ENCODE measurements around the gene SPTBN1.

SPTBN1 gene

GRCh38 chr2:54653572-54654204 lies 197.6 kb downstream of the SPTBN1 start:
- no peaks in the 10 kb centered on the region for H3K9me3 Mint-ChIP-seq
- H3K36me3 Mint-ChIP-seq = peaks cover 80% of the 10 kb centered on the region
- no peak overlapping the region for H3K4me3 Mint-ChIP-seq
- peaks cover 22% of the 10 kb centered on the region for H3K4me1 Mint-ChIP-seq
- no peak for DNase-seq (ENCODE audit: low spot score in 2 of 2)
- no peak for ATAC-seq
- H3K27ac Mint-ChIP-seq = no peak overlapping the region

GRCh38 chr2:54655046-54655809 lies 199.1 kb downstream of the SPTBN1 start:
- Mint-ChIP-seq H3K27ac (no peak overlapping the region), H3K36me3 (peaks cover 80% of the 10 kb centered on the region), H3K4me3 (no peak overlapping the region), H3K9me3 (no peaks in the 10 kb centered on the region), H3K4me1 (peaks cover 24% of the 10 kb centered on the region)
- DNase-seq (ENCODE audit: low spot score in 2 of 2) = no peak
- ATAC-seq = no peak

GRCh38 chr2:54656863-54657262 lies 200.7 kb downstream of the SPTBN1 start:
- Mint-ChIP-seq H3K4me3 (no peak overlapping the region), H3K4me1 (peaks cover 24% of the 10 kb centered on the region), H3K27ac (no peak overlapping the region), H3K36me3 (peaks cover 88% of the 10 kb centered on the region), H3K9me3 (no peaks in the 10 kb centered on the region)
- ATAC-seq (no peak), DNase-seq (ENCODE audit: low spot score in 2 of 2) (no peak)

- peak in 1 of 2 donors; percentile 67 for DNase-seq (ENCODE audit: low spot score in 2 of 2)
- peak overlapping the region; percentile 52 for H3K27ac Mint-ChIP-seq
- no peak for ATAC-seq
- no peak overlapping the region for H3K4me3 Mint-ChIP-seq
- no peaks in the 10 kb centered on the region for H3K9me3 Mint-ChIP-seq
- H3K4me1 Mint-ChIP-seq = peaks cover 18% of the 10 kb centered on the region
- H3K36me3 Mint-ChIP-seq = peaks cover 88% of the 10 kb centered on the region
These were observed 201.5 kb downstream of the SPTBN1 start for GRCh38 chr2:54657664-54658083.

GRCh38 chr2:54658564-54659071 lies 202.5 kb downstream of the SPTBN1 start:
- Mint-ChIP-seq H3K4me1 (peaks cover 14% of the 10 kb centered on the region), H3K27ac (peak overlapping the region; percentile 52), H3K36me3 (peaks cover 88% of the 10 kb centered on the region), H3K4me3 (no peak overlapping the region), H3K9me3 (no peaks in the 10 kb centered on the region)
- peak; percentile 95 for ATAC-seq
- DNase-seq (ENCODE audit: low spot score in 2 of 2) = no peak

- H3K9me3 Mint-ChIP-seq = no peaks in the 10 kb centered on the region
- DNase-seq (ENCODE audit: low spot score in 2 of 2) (no peak), ATAC-seq (no peak)
- peaks cover 86% of the 10 kb centered on the region for H3K36me3 Mint-ChIP-seq
- peaks cover 14% of the 10 kb centered on the region for H3K4me1 Mint-ChIP-seq
- no peak overlapping the region for H3K4me3 Mint-ChIP-seq
- no peak overlapping the region for H3K27ac Mint-ChIP-seq
These were observed 203.4 kb downstream of the SPTBN1 start for GRCh38 chr2:54659527-54659926.

- Mint-ChIP-seq H3K9me3 (no peaks in the 10 kb centered on the region), H3K36me3 (peaks cover 79% of the 10 kb centered on the region), H3K27ac (no peak overlapping the region), H3K4me1 (peaks cover 20% of the 10 kb centered on the region), H3K4me3 (no peak overlapping the region)
- DNase-seq (ENCODE audit: low spot score in 2 of 2) (no peak), ATAC-seq (no peak)
These were observed 204.6 kb downstream of the SPTBN1 start for GRCh38 chr2:54660752-54661151.

GRCh38 chr2:54663424-54664030 lies 207.4 kb downstream of the SPTBN1 start:
- H3K27ac Mint-ChIP-seq = no peak overlapping the region

GRCh38 chr2:54664238-54664786 lies 208.2 kb downstream of the SPTBN1 start:
- Mint-ChIP-seq H3K36me3 (peaks cover 91% of the 10 kb centered on the region), H3K4me3 (no peak overlapping the region), H3K4me1 (peaks cover 6% of the 10 kb centered on the region), H3K9me3 (no peaks in the 10 kb centered on the region), H3K27ac (no peak overlapping the region)
- DNase-seq (ENCODE audit: low spot score in 2 of 2) (no peak), ATAC-seq (no peak)

More at GRCh38 chr2:54663424-54664030, 207.4 kb downstream of the SPTBN1 start:
- DNase-seq (ENCODE audit: low spot score in 2 of 2) = no peak
- Mint-ChIP-seq H3K4me1 (peaks cover 9% of the 10 kb centered on the region), H3K4me3 (no peak overlapping the region), H3K36me3 (peaks cover 91% of the 10 kb centered on the region), H3K9me3 (no peaks in the 10 kb centered on the region)
- no peak for ATAC-seq

GRCh38 chr2:54665436-54665856 lies 209.3 kb downstream of the SPTBN1 start:
- peak in 1 of 2 donors; percentile 33 for DNase-seq (ENCODE audit: low spot score in 2 of 2)
- Mint-ChIP-seq H3K4me3 (no peak overlapping the region), H3K9me3 (no peaks in the 10 kb centered on the region), H3K27ac (no peak overlapping the region), H3K4me1 (peaks cover 6% of the 10 kb centered on the region), H3K36me3 (peaks cover 88% of the 10 kb centered on the region)
- ATAC-seq = peak; percentile 74

- no peak overlapping the region for H3K4me3 Mint-ChIP-seq
- peaks cover 88% of the 10 kb centered on the region for H3K36me3 Mint-ChIP-seq
- no peak for ATAC-seq
- H3K27ac Mint-ChIP-seq = no peak overlapping the region
- peaks cover 6% of the 10 kb centered on the region for H3K4me1 Mint-ChIP-seq
- no peaks in the 10 kb centered on the region for H3K9me3 Mint-ChIP-seq
- peak in 1 of 2 donors; percentile 18 for DNase-seq (ENCODE audit: low spot score in 2 of 2)
These were observed 210.1 kb downstream of the SPTBN1 start for GRCh38 chr2:54666131-54666633.

GRCh38 chr2:54666634-54667265 lies 210.6 kb downstream of the SPTBN1 start:
- no peak for ATAC-seq
- no peak overlapping the region for H3K4me3 Mint-ChIP-seq
- H3K27ac Mint-ChIP-seq = peak overlapping the region; percentile 17
- H3K36me3 Mint-ChIP-seq = peaks cover 82% of the 10 kb centered on the region
- no peaks in the 10 kb centered on the region for H3K9me3 Mint-ChIP-seq
- DNase-seq (ENCODE audit: low spot score in 2 of 2) = peak in 1 of 2 donors; percentile 39
- peaks cover 6% of the 10 kb centered on the region for H3K4me1 Mint-ChIP-seq

- DNase-seq (ENCODE audit: low spot score in 2 of 2) (peak in 1 of 2 donors; percentile 7), ATAC-seq (no peak)
- Mint-ChIP-seq H3K4me1 (peaks cover 6% of the 10 kb centered on the region), H3K4me3 (no peak overlapping the region), H3K27ac (peak overlapping the region; percentile 17), H3K36me3 (peaks cover 77% of the 10 kb centered on the region), H3K9me3 (no peaks in the 10 kb centered on the region)
These were observed 211.1 kb downstream of the SPTBN1 start for GRCh38 chr2:54667266-54667639.

GRCh38 chr2:54667726-54668650 lies 211.9 kb downstream of the SPTBN1 start:
- ATAC-seq = no peak
- H3K36me3 Mint-ChIP-seq = peaks cover 70% of the 10 kb centered on the region
- peaks cover 11% of the 10 kb centered on the region for H3K4me1 Mint-ChIP-seq
- no peaks in the 10 kb centered on the region for H3K9me3 Mint-ChIP-seq
- peak overlapping the region; percentile 17 for H3K27ac Mint-ChIP-seq
- no peak overlapping the region for H3K4me3 Mint-ChIP-seq
- peak in 1 of 2 donors; percentile 41 for DNase-seq (ENCODE audit: low spot score in 2 of 2)

All from stimulated activated effector memory CD8-positive, alpha-beta T cell treated with anti-CD3 and anti-CD28 coated beads, Interleukin-12 subunit alpha, Interleukin-12 subunit beta, amount 100 ng/mL, for 72 hours (primary cell).